H1 (cell line): ENCODE data around the gene MYO5B. TPM values are rescaled to one million over a fixed set of nuclear protein-coding genes. Genes with fewer than 3 reads are reported as not detected.

Experiments used
- CTCF ChIA-PET: fragments of 300-600 bp; sonication (Branson Sonifier 250); formaldehyde crosslinking; loops from one replicate; lab custom pipeline; 2021; ENCODE audit not compliant: partially characterized antibody; lab: Charles Lee
- POLR2A ChIA-PET: fragments of 300-600 bp; sonication (Branson Sonifier 250); formaldehyde crosslinking; loops from one replicate; lab custom pipeline; 2021; ENCODE audit warnings: inconsistent platforms; ENCODE audit not compliant: partially characterized antibody; lab: Charles Lee
- DNase-seq, 2 experiments: peaks; one replicate each; pipeline versions ENCODE4 v3.0.0 to v3.0.0-alpha.2; 2010 to 2022; ENCODE audit warnings: low spot score in 2 of 2, low read depth in 1 of 2, mixed read lengths in 1 of 2
- FAIRE-seq: peaks from 2 replicates; lab custom pipeline; 2011; peaks lifted over from hg19 to GRCh38; lab: Jason Lieb, UNC
- H2AFZ ChIP-seq: 2 replicates; pipeline ENCODE4 v1.8.1; 2012; ENCODE audit warnings: low read length, inconsistent platforms
- H2AK5ac ChIP-seq: 2 replicates; pipeline ENCODE4 v1.6.1; 2013; ENCODE audit warnings: low read depth, low read length
- H2BK120ac ChIP-seq: replicated peaks from 2 replicates; pipeline ENCODE3; 2013; ENCODE audit warnings: low read depth, low read length, inconsistent platforms
- H2BK12ac ChIP-seq: 2 replicates; pipeline ENCODE4 v1.6.1; 2013; ENCODE audit warnings: low read depth, low read length
- H2BK15ac ChIP-seq: 2 replicates; pipeline ENCODE4 v1.6.1; 2013; ENCODE audit warnings: low read length
- H2BK20ac ChIP-seq: 2 replicates; pipeline ENCODE4 v1.6.1; 2013; ENCODE audit warnings: low read length
- H2BK5ac ChIP-seq: 2 replicates; pipeline ENCODE4 v1.6.1; 2013; ENCODE audit warnings: low read depth, low read length
- H3K14ac ChIP-seq: 2 replicates; pipeline ENCODE4 v1.6.1; 2013; ENCODE audit warnings: inconsistent platforms; ENCODE audit not compliant: insufficient read length
- H3K18ac ChIP-seq: 2 replicates; pipeline ENCODE4 v1.6.1; 2013; ENCODE audit warnings: low read length; ENCODE audit errors: extremely low read depth
- H3K23ac ChIP-seq: 2 replicates; pipeline ENCODE4 v1.6.1; 2013; ENCODE audit warnings: inconsistent platforms; ENCODE audit not compliant: insufficient read length
- H3K23me2 ChIP-seq: 2 replicates; pipeline ENCODE4 v1.6.1; 2013; ENCODE audit warnings: low read depth, low read length
- H3K27ac ChIP-seq: 2 replicates; pipeline ENCODE4 v1.6.1; 2011; ENCODE audit warnings: low read depth, low read length, inconsistent platforms
- H3K27me3 ChIP-seq, 4 experiments: replicated peaks in 1 of 4; 1 replicate in 1 of 4; 2 replicates in 3 of 4; pipeline versions ENCODE4 v1.6.1 to v1.8.1; 2011 to 2013; ENCODE audit warnings: low read length in 3 of 4, mild to moderate bottlenecking in 3 of 4, inconsistent platforms in 2 of 4, mixed read lengths in 2 of 4, moderate library complexity in 1 of 4; ENCODE audit not compliant: control insufficient read depth in 3 of 4, insufficient read depth in 3 of 4; ENCODE audit errors: extremely low read depth in 1 of 4
- H3K36me3 ChIP-seq, 4 experiments: 2 replicates each; pipeline versions ENCODE4 v1.6.1 to v1.8.1; 2011 to 2013; ENCODE audit warnings: mild to moderate bottlenecking in 4 of 4, low read length in 3 of 4, moderate library complexity in 2 of 4, control low read depth in 1 of 4, inconsistent platforms in 1 of 4; ENCODE audit not compliant: insufficient read depth in 4 of 4, control insufficient read depth in 2 of 4
- H3K4ac ChIP-seq: replicated peaks from 2 replicates; pipeline ENCODE3; 2013; ENCODE audit warnings: low read length, low read depth, mixed read lengths, inconsistent platforms; ENCODE audit not compliant: insufficient read length
- H3K4me1 ChIP-seq, 4 experiments: replicated peaks in 1 of 4; 1 replicate in 1 of 4; 2 replicates in 3 of 4; pipeline versions ENCODE4 v1.6.1 to v1.8.1; 2011 to 2013; ENCODE audit warnings: low read length in 3 of 4, inconsistent platforms in 2 of 4, mixed read lengths in 1 of 4; ENCODE audit not compliant: insufficient read depth in 4 of 4, control insufficient read depth in 3 of 4
- H3K4me2 ChIP-seq, 2 experiments: 2 replicates each; pipeline versions ENCODE4 v1.6.1 to v1.8.1; 2011 to 2013; ENCODE audit warnings: low read depth in 2 of 2, low read length in 2 of 2, control low read depth in 1 of 2, inconsistent platforms in 1 of 2, mild to moderate bottlenecking in 1 of 2; ENCODE audit not compliant: insufficient read depth in 1 of 2
- H3K4me3 ChIP-seq, 4 experiments: fragments of 200-600, 300-600 bp in 1 of 4; sonication (generic), shearing (Covaris generic), sonication (Bioruptor Twin) in 1 of 4; 2 replicates each; pipeline versions ENCODE4 v1.5.1 to v1.8.1; 2011 to 2016; ENCODE audit warnings: low read length in 4 of 4, low read depth in 3 of 4, control low read depth in 2 of 4, inconsistent platforms in 2 of 4, mild to moderate bottlenecking in 2 of 4, mixed read lengths in 1 of 4, moderate library complexity in 1 of 4; ENCODE audit not compliant: insufficient read depth in 2 of 4; ENCODE audit errors: extremely low read depth in 1 of 4
- H3K56ac ChIP-seq: replicated peaks from 2 replicates; pipeline ENCODE3; 2013; ENCODE audit warnings: low read depth, mild to moderate bottlenecking, mixed read lengths, low read length, inconsistent platforms; ENCODE audit not compliant: insufficient read length
- H3K79me1 ChIP-seq: 2 replicates; pipeline ENCODE4 v1.6.1; 2013; ENCODE audit warnings: low read depth, low read length, control low read depth
- H3K79me2 ChIP-seq, 2 experiments: 2 replicates each; pipeline versions ENCODE4 v1.6.1 to v1.8.1; 2012 to 2013; ENCODE audit warnings: low read length in 2 of 2, mild to moderate bottlenecking in 2 of 2, inconsistent platforms in 1 of 2; ENCODE audit not compliant: insufficient read depth in 2 of 2, control insufficient read depth in 1 of 2
- H3K9ac ChIP-seq, 4 experiments: replicated peaks in 1 of 4; 1 replicate in 1 of 4; 2 replicates in 3 of 4; pipeline versions ENCODE4 v1.6.1 to v1.8.1; 2011 to 2013; ENCODE audit warnings: low read depth in 3 of 4, low read length in 3 of 4, control low read depth in 2 of 4, mild to moderate bottlenecking in 2 of 4, moderate library complexity in 2 of 4, inconsistent platforms in 1 of 4; ENCODE audit errors: extremely low read depth in 1 of 4
- H3K9me3 ChIP-seq, 2 experiments: 2 replicates each; pipeline versions ENCODE4 v1.6.1 to v1.8.1; 2012 to 2013; ENCODE audit warnings: mild to moderate bottlenecking in 2 of 2, moderate library complexity in 2 of 2, control low read depth in 1 of 2, inconsistent platforms in 1 of 2, low read depth in 1 of 2, low read length in 1 of 2, mixed read lengths in 1 of 2; ENCODE audit not compliant: insufficient read depth in 2 of 2
- H4K20me1 ChIP-seq, 2 experiments: replicated peaks in 1 of 2; 2 replicates each; pipeline versions ENCODE3 to v1.8.1; 2011 to 2013; ENCODE audit warnings: inconsistent platforms in 2 of 2, low read length in 2 of 2, mild to moderate bottlenecking in 1 of 2; ENCODE audit not compliant: insufficient read depth in 2 of 2, control insufficient read depth in 1 of 2
- H4K5ac ChIP-seq: 2 replicates; pipeline ENCODE4 v1.6.1; 2013; ENCODE audit warnings: low read length, low read depth, mixed read lengths, inconsistent platforms; ENCODE audit not compliant: insufficient read length
- H4K8ac ChIP-seq: 2 replicates; pipeline ENCODE4 v1.8.0; 2013; ENCODE audit warnings: mild to moderate bottlenecking, moderate library complexity, low read length, inconsistent platforms; ENCODE audit not compliant: insufficient read depth; ENCODE audit errors: extremely low read depth
- H4K91ac ChIP-seq: replicated peaks from 2 replicates; pipeline ENCODE3; 2013; ENCODE audit warnings: low read length, mixed read lengths, inconsistent platforms; ENCODE audit not compliant: insufficient read length
- ATF3 ChIP-seq: IDR thresholded peaks from 2 replicates; pipeline ENCODE4 v1.6.1; 2011; ENCODE audit warnings: low read depth, mild to moderate bottlenecking, low read length; ENCODE audit not compliant: insufficient read depth
- BRCA1 ChIP-seq: IDR thresholded peaks from 2 replicates; pipeline ENCODE4 v1.6.1; 2012; ENCODE audit warnings: low read depth, low read length, improper control_type of control experiment
- CHD2 ChIP-seq: IDR thresholded peaks from 2 replicates; pipeline ENCODE4 v1.6.1; 2012; ENCODE audit warnings: low read length, improper control_type of control experiment
- CREB1 ChIP-seq: IDR thresholded peaks from 2 replicates; pipeline ENCODE4 v1.6.1; 2012; ENCODE audit warnings: inconsistent platforms
- CTCF ChIP-seq, 3 experiments: IDR thresholded peaks; 1 replicate in 2 of 3; 2 replicates in 1 of 3; pipeline versions ENCODE4 v1.5.1 to v1.6.1; 2011; ENCODE audit warnings: low read length in 3 of 3, mild to moderate bottlenecking in 3 of 3, inconsistent platforms in 2 of 3, low read depth in 1 of 3, moderate library complexity in 1 of 3; ENCODE audit not compliant: insufficient read depth in 1 of 3; ENCODE audit errors: control extremely low read depth in 1 of 3
- JUND ChIP-seq: IDR thresholded peaks from 2 replicates; pipeline ENCODE4 v1.6.1; 2011; ENCODE audit warnings: mild to moderate bottlenecking, improper control_type of control experiment, low read length
- MAFK ChIP-seq: IDR thresholded peaks from 2 replicates; pipeline ENCODE4 v1.6.1; 2012; ENCODE audit warnings: low read depth, mild to moderate bottlenecking, improper control_type of control experiment, low read length
- POLR2AphosphoS5 ChIP-seq: IDR thresholded peaks from 2 replicates; pipeline ENCODE4 v1.6.1; 2011; ENCODE audit warnings: low read depth, low read length
- RFX5 ChIP-seq: IDR thresholded peaks from 2 replicates; pipeline ENCODE4 v1.6.1; 2011; ENCODE audit warnings: low read depth, low read length, improper control_type of control experiment, borderline replicate concordance
- SP4 ChIP-seq: IDR thresholded peaks from 2 replicates; pipeline ENCODE4 v1.6.1; 2012; ENCODE audit warnings: low read length, inconsistent platforms
- TBP ChIP-seq: IDR thresholded peaks from 2 replicates; pipeline ENCODE4 v1.6.1; 2011; ENCODE audit warnings: low read depth, low read length, improper control_type of control experiment
- WGBS, 2 experiments: shearing (Covaris generic) in 1 of 2; methylation state at CpG; one replicate each; pipeline versions ENCODE4 v1.1.6 to v1.1.7; 2013 to 2015; ENCODE audit warnings: low lambda C conversion rate in 2 of 2, mixed read lengths in 2 of 2, inconsistent platforms in 1 of 2, low coverage in 1 of 2, missing lambda C conversion rate in 1 of 2; ENCODE audit not compliant: insufficient replicate concordance in 2 of 2, insufficient coverage in 1 of 2, insufficient read length in 1 of 2; ENCODE audit errors: extremely low coverage in 1 of 2, missing lambda C conversion rate in 1 of 2; 5-methylcytosine and 5-hydroxymethylcytosine counted together
- polyA plus RNA-seq, 7 experiments: library from polyadenylated mRNA; depleted of rRNA in 3 of 7; stranded (reverse) in 5 of 7; unstranded in 2 of 7; fragments of >200 nt in 5 of 7; fragments of 200-250 nt in 2 of 7; gene quantifications; 1 replicate in 5 of 7; 2 replicates in 1 of 7; 4 replicates in 1 of 7; pipeline versions ENCODE4 v1.2.1 to v1.2.3, GENCODE V29; 2011 to 2013; ENCODE audit warnings: missing spikeins in 2 of 7, mixed read lengths in 2 of 7
- total RNA-seq: library from RNA; stranded (reverse); fragmentation: NEBNext Ultra II Directional; extraction: Animal tissue kit (Norgen Biotek cat#: 25700); gene quantifications from 2 replicates; pipeline ENCODE4 v1.2.1, GENCODE V29; 2021

Gene MYO5B
- total and polyA plus RNA-seq, 2 of the 8 experiments (the other 6 are each of a cell fraction or from before 2014, with no cell fraction given) = 6.4 to 7.7 TPM

DNA sequence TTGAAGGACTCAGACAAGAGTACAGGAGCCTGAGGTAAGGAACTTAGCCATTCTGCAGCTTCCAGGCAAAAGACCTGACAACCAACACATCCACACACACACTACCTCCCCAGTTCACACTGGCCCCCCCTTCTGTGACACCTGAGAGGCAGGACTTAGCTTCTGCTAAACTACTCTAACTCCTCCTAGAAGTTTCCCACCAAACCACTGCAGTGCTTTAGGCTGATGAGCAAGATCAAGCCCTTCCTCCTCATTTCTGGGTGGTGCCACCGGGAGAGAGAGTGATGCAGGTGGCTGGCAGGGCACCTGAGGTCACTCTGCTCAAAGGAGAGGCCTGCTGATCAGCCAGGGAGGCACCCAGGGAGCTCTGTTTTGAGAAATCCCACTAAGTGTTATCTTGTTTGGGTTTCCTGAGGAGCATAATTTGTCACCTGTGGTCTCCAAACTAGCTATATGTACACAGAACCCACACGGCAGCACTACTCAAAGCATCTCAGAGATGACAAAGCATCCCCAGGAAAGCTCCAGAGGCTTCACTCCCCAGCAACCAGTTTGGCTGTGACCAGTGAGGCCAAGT is 188.4 kb downstream of the MYO5B start:
- H3K18ac ChIP-seq = no peak overlapping the region
- no peak overlapping the region for H3K27ac ChIP-seq
- H3K9ac ChIP-seq = no peak overlapping the region
- no peak overlapping the region for H3K14ac ChIP-seq
- no peak overlapping the region for H3K56ac ChIP-seq
- H3K4me3 ChIP-seq = no peak overlapping the region
- no peaks in the 10 kb centered on the region for H3K27me3 ChIP-seq
- CTCF ChIA-PET = interaction anchor here (0.8 to 1.8 kb wide), 4 partner anchors 8 to 350 kb away, joined by 3 to 8 read pairs (median 5); no protein-coding TSS in a partner anchor
- H2AK5ac ChIP-seq = no peak overlapping the region
- no peaks in the 10 kb centered on the region for H3K23me2 ChIP-seq
- no peak overlapping the region for H3K4me2 ChIP-seq
- H2BK15ac ChIP-seq = no peak overlapping the region
- no peaks in the 10 kb centered on the region; a peak in 1 of 4 replicates for H3K9me3 ChIP-seq
- no peaks in the 10 kb centered on the region for H4K20me1 ChIP-seq
- no peak overlapping the region for H3K23ac ChIP-seq
- H2BK5ac ChIP-seq = no peak overlapping the region
- H3K4ac ChIP-seq = no peak overlapping the region
- no peak overlapping the region for H2AFZ ChIP-seq
- no peaks in the 10 kb centered on the region; a peak in 1 of 7 replicates for H3K4me1 ChIP-seq
- WGBS, 2 experiments = 78% methylated on average over 2 of the region's 2 CpGs; no CpG with 5 or more reads in 1 of the 2 experiments
- no peak overlapping the region for H4K8ac ChIP-seq
- H3K36me3 ChIP-seq = no peaks in the 10 kb centered on the region
- H2BK20ac ChIP-seq = peak overlapping the region; percentile 61; the same call in 1 of the 2 replicates
- H3K79me1 ChIP-seq = no peaks in the 10 kb centered on the region; the same call in 1 of the 2 replicates
- no peak overlapping the region for H4K91ac ChIP-seq
- H3K79me2 ChIP-seq = no peaks in the 10 kb centered on the region
- H4K5ac ChIP-seq = no peak overlapping the region
- DNase-seq = no peak
- POLR2A ChIA-PET = no interaction called here
- no peak overlapping the region for H2BK12ac ChIP-seq
- FAIRE-seq = no peak
- H2BK120ac ChIP-seq = no peak overlapping the region
- no peak for TF ChIP-seq ATF3
- no peak for TF ChIP-seq POLR2AphosphoS5
- TF ChIP-seq RFX5 = no peak
- TF ChIP-seq SP4 = no peak
- TF ChIP-seq MAFK = no peak
- TF ChIP-seq CTCF (IDR thresholded peaks at IDR 0.05; ENCODE audit: control extremely low read depth in 1 of 3, insufficient read depth in 1 of 3, low read depth in 1 of 3, low read length in 3 of 3) = no peak
- no peak for TF ChIP-seq CHD2
- TF ChIP-seq CREB1 = no peak
- no peak for TF ChIP-seq BRCA1
- no peak for TF ChIP-seq TBP
- TF ChIP-seq JUND = no peak
